NCI-H2171 (cell line): ENCODE results near the gene EPC1.
"Not testable (repeated sequence)": the region's sequence is repeated elsewhere in the genome, so short reads cannot be mapped to it uniquely, and the experiment has no call there.

Experiments used
- DNase-seq: peaks from one replicate; lab custom pipeline; 2025; lab: John Stamatoyannopoulos, UW

The EPC1 gene, protein sequence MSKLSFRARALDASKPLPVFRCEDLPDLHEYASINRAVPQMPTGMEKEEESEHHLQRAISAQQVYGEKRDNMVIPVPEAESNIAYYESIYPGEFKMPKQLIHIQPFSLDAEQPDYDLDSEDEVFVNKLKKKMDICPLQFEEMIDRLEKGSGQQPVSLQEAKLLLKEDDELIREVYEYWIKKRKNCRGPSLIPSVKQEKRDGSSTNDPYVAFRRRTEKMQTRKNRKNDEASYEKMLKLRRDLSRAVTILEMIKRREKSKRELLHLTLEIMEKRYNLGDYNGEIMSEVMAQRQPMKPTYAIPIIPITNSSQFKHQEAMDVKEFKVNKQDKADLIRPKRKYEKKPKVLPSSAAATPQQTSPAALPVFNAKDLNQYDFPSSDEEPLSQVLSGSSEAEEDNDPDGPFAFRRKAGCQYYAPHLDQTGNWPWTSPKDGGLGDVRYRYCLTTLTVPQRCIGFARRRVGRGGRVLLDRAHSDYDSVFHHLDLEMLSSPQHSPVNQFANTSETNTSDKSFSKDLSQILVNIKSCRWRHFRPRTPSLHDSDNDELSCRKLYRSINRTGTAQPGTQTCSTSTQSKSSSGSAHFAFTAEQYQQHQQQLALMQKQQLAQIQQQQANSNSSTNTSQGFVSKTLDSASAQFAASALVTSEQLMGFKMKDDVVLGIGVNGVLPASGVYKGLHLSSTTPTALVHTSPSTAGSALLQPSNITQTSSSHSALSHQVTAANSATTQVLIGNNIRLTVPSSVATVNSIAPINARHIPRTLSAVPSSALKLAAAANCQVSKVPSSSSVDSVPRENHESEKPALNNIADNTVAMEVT

DNA sequence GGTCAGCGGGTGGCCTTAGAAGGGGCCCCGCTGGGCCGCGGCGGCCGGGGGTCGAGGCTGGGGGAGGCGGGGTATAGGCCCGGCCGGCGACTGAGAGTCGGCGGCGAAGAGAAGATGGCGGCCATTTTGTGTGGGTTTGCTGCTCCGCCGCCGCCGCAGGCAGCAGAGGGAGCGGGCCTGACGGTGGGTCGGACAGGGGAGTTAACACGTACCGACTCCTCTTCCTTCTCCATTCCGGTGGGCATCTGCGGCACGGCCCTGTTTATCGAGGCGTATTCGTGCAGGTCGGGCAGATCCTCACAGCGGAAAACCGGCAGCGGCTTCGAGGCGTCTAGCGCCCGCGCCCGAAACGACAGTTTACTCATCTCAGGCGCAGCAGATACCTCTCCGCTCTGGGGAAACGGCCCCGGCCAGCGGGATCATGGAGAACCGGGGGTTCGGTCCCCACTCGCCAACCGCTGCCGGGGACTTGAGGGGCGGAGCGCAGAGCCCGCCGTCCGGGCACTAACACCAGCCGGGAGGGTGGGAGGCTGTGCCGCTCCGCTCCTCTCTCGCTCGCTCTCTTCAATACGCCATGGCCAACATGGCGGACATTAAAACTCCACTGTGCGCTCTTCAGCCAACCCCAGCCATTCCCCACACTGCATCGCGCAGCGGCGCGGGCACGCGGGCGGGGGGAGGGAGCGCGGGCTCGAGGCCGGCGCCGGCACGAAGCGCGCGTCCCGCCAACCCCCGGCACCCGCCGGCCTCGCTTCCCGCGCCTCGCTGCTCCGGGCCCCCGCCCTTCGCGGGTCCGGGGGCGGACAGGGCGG lies at the start of gene EPC1:
Gene EPC1 (minus strand): TSS at position 608 of the 812 bp plus-strand sequence. CDS start 243 bp downstream, at position 365.
- DNase-seq = peak; percentile 65

DNA sequence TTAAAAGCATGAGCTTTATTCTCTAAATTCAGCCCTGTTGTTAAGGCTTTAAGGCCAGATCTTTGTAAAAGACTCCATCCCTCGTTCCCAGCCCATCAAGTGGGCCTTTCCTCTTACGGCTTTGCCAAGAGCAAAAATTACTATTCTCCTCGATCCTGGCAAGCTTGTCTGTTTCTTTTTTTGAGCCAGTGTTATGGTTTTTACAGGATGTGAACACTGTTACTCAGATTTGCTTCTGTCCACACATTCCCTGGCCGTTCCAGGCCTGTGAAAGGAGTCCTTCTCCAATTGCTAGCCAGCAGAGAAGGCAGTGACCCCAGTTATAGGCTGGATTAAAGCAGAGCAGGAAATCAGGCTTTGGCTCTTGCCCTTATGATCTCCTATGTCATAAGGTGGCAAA lies 47.0 kb upstream of the EPC1 start:
- no peak for DNase-seq

DNA sequence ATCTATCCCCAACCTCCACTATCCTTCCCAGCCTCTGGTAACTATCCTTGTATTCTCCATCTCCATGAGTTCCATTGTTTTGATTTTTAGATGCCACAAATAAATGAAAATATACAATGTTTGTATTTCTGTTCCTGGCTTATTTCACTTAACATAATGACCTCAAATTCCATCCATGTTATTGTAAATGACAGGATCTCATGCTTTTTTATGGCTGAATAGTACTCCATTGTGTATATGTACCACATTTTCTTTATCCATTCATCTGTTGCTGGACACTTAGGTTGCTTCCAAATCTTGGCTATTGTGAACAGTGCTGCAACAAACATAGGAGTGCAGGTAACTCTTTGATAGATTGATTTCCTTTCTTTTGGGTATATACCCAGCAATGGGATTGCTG lies 45.3 kb upstream of the EPC1 start:
- DNase-seq = not testable (repeated sequence)

DNA sequence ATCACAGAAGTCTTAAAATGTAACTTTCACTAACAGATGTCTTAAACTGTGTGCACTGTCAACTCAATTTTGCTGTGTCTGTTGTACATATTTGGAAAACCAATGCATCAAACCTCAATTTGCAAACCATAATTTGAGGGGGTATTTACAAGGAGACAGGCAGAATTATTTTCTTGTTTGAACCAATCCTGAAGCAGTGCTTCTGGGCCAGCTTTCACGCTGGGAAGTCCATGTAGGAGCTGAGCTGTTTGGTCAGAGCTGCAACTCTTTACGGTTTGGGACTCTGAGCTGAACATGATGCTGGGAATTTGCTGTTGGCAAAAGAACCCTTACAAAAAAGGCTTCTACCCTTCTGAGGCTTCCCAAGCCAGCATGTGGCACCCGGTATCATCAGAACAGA lies 43.2 kb upstream of the EPC1 start:
- DNase-seq = no peak

DNA sequence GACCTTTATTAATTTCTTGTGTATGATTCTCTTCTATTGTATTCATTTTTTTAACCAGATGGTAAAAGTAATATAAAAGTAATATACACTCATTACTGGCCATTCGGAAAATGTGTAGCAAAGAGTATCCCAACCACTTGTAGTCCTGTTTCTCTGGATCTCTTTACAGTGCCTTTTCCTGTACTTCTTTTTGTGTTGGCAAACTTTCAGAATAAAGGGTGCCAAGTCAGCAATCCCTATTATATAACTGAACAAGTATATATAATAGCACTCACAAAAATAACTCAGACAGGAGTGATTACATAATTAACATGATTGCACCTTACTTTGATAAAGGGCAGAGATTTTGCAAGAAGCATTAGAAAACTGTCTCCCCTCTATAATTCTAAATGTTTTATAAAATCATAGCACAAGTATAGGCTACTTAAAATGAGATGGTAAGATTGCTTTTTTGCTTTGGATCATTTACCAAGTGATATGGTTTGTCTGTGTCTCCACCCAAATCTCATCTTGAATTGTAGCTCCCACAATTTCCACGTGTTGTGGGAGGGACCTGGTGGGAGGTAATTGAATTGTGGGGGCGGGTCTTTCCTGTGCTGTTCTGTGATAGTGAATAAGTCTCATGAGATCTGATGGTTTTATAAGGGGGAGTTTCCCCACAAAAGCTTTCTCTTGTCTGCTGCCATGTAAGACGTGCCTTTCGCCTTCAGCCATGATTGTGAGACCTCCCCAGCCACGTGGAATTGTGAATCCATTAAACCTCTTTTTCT lies 41.5 kb upstream of the EPC1 start:
- DNase-seq = no peak

DNA sequence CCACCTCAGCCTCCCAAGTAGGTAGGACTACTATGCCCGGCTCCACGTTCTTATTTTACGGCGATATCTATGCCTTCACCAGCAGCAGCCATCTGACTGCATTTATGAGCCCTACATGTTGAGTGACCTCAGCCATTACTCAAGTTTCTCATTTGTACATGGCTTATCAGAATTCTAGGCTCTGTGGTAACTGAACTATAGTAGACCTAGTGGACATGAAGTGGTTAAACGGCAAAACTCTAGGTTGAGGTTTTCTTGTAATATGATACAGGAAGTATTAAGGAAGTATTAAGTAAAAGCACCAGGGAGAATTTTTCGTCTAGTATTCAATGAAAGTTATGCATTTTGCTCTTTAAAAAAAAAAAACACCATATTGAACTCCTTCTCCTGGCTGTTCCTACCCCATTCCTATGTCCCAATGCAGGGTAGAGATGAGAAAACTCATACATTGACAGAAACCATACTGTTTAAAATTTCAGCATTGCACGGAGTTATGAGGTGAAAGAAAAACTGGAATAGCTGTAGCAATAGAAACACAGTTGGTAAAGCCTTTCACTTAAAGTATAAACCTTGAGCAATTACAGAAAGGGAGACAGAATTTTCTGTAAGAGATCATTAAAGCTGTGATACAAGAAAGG lies 39.8 kb upstream of the EPC1 start:
- no peak for DNase-seq

DNA sequence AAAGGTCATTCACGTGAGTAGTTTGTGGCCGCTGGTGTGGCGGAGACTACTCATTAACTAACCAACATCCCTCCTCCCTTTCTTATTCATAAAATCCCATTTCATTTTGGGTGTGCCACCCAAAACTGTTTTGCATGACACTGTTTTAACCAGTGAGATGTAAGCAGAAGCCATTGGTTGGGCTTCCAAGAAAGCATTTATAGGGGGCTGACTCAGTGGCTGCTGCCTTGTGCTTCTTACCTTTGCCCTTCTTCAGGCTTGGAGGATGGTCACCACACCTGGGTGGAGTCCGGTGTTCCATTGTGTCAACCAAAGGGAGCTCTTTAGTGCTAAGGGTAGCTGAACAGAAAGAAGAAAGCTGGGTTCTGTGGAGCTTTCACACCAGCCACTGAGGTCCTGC lies 37.2 kb upstream of the EPC1 start:
- no peak for DNase-seq

DNA sequence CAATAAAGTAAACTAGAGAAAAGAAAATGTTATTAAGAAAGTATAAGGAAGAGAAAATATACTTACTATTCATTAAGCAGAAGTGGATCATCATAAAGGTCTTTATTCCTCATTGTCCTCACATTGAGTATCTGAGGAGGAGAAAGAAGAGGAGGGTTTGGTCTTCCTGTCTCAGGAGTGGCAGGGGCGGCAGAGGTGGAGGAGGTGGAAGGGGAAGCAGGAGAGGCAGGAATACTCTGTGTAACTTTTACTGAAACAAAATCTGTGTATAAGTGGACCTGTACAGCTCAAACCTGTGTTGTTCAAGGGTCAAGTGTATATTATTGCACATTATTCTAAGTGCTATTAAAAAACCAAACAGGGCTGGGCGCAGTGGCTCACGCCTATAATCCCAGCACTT lies 34.2 kb upstream of the EPC1 start:
- DNase-seq = no peak

DNA sequence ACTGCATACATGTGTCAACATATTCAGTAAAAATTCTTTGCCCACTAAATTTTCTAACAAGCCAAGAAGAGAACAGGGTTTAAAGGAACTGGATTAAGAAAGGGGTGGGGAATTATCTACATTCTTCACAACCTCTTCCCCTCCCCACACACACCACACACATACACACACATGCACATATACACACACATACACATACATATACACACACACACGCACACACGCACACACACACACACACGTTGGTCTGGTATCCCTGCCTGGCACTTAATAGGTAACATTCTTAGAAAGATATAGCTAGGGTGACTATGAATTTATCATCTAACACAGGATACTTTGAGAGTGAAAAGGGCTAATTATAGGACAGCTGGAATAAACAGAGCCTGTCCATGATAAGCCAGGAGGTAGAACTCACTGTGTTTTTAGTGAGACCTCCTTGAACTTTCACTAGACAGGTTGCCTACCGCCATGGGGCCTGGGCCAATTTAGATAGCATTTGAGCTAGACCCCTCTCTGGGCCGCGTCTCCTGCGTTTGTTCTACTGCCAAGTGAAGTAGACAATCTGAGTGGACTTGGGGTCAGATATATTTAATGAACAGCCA lies 33.1 kb upstream of the EPC1 start:
- DNase-seq = no peak

DNA sequence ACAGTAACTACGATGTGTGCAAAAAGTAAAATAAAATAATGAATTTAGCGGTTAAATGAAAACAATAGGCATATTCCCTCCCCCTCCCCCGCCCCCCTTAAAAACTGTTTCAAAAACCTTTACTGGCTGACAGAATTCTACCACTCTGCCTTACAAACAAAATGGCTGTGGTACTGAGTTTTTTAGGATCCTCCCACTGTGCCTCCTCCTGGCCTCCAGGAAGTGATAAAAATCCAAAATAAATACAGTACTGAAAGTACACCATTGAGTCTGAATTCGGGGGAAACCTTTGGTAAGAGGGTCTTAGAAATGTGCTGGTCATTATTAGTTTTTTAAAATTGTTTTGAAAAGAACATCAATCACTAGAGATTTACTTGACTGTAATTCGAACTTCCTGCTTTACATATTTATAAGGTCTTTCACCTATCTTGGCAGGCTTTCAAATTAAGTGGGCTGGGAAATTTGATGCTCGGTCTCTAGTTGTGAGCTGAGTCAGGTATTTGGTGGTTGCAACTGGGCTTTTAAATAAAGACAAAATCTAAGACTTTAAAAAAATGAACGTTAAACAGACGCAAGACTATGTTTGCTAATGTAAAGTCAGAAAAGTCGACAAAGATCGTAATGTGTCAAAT lies 32.5 kb upstream of the EPC1 start:
- DNase-seq = peak; percentile 59

DNA sequence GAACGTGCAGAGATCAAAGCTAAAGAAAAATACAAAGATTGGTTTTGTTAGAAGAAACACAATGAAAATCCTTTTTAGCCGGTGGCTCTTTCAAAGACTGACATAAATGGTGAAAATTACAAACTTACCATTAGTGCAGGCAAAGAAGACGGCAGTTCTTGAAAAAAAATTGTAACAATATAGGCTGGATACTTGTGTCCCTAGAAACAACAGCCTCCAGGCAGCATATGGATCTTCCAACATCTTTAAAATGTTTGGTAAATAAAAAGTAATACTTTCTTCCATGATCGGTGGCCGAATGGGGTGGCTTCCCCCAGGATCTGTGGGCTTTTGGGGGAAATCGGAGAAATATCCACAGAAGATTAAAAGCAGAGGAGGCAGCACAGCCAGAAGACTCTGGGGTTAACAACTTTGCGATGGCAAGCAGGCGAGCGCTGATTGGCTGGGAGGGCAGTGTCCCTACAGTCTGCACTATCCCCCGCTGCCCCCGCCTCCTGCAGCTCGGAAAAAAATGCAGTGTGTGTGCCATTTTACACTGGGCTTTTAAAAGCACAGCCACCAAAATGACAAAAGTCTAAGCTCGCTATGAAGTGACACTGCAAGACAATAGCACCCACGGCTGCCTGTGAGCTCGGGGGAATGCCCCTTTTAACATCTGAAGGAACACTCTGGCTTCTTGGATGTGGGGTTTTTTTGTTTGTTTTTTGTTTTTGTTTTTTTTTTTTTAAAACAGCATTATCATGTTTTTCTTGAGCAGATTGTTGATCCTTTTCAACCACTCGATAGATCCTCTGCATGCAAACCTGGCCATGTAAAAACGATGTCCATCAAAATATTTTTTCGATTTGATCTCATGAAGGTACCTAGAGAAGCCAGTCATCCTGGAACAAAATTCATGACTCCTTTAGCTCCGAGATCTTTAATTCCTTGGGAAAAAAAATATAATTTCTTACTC lies 31.7 kb upstream of the EPC1 start:
- peak; percentile 76 for DNase-seq

DNA sequence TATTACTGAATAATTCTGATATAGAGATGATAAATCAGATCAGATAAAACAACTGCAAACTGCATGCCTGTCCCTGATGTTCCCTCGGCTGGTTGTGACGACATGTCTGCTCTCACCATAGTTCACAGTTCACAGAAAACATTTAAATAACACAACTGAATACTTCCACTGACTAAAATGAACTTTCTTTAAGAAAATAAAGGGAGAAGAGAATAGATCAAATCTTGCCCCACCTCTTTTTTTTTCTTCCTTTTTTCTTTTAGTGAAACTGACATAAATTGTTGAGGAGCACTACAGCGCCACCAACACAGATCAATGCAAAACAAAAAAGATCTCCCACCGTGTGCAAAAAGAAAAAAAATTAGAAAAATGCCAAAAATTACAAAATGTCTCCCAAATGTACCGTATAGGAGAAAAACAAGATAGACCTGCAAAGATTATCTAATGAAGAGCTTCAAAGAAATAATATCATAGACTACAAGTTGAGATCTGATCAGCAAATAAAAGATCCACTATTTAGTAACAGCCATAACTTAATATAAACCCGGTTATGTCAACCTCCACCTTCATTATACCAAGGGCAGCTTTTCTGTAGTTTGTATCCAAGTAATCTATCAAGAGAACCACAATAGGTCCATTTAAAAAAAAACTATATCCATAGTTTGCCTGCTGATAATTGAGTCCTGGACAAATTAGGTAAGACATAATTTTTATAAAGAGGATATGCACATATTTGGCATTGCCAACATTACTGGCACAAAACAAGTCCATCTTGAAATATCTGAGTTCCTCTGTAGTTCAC lies 30.7 kb upstream of the EPC1 start:
- DNase-seq = peak; percentile 25

DNA sequence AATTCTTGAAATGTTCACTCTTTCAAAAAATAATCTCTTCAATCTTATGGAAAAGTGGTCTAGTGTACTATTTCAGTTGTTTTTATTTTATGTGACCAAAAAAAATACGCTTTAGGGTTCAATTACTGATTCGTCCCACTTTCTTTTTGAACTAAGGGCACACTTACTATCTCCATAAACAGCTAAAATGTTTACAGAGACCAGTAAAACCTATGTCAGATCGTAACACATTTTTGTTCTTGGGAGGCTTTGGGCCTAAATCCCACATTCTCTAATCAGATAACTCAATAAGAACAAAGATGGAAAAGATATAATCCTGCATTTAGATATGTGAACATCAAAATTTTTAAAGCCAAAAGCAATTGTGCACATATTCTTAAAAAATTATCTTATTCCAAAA lies 29.8 kb upstream of the EPC1 start:
- DNase-seq = no peak

DNA sequence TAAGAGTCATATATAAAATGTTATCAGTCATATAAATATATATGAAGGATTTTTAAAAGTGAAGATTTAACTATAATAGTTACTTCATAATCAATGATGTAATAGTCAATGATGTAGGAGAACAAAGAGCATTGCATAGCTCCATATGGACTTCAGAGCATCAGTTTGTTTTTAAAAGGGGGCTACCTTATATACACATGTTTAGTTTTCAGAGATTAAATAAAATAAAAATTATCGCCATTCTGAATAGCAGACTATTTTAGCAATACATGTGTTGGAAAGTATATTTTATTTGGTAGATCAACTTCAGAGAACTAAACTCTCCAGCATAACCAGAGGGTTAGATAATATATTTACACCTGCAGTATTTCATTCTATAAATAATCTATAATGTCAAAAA lies 29.1 kb upstream of the EPC1 start:
- DNase-seq = no peak

DNA sequence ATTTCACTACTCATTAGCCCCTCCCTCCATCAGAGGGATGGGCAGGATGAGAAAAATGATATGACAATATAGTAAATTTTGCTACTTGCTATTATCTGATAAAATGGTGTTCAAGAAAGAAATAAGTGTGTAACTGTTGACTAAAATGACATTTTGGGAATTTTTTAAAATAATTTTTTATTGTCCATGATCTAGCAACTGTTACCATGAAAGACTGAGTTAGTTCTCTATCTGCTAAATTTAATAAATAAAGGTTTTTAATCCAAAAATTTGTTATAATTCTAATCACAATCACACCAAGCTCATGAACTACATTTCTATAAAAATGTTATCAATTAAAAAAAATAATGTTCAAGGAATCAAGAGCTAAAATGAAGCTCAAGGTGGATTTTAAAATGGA lies 28.7 kb upstream of the EPC1 start:
- no peak for DNase-seq

DNA sequence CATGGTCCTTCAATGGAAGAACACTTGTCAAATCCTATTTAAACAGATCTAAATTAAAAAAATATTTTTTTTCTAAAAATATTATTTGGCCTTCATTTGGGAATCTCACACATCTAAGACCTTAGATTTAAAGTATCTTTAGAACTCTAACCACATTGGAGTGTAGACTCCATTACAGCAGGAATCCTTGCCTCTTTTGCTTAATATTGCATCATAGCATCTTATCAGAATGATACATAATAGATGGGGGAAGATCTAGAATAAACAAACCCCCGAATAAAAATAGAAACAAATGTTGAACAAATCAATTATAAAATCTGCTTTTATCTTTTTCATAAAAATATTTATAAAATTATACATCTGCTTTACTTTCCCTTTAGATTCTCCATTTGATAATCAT lies 27.6 kb upstream of the EPC1 start:
- DNase-seq = no peak

DNA sequence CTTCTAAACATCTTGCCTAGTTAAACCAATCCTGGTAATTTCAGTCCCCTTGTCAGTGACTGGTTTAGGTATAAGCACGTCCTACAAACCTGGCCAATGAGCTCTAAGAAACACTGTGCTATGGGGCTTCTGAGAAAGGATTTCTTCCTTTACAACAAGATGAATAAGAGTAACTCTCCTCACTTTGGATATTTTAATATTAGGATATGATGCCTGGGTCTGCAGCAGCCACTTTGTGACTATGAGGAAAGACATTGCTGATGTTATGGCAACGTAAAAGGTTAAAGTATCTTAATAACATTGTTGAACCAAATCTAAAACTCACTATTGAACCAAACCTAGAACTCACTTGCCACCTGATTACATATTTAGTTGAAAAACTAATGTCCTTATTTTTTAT lies 26.5 kb upstream of the EPC1 start:
- DNase-seq = no peak

DNA sequence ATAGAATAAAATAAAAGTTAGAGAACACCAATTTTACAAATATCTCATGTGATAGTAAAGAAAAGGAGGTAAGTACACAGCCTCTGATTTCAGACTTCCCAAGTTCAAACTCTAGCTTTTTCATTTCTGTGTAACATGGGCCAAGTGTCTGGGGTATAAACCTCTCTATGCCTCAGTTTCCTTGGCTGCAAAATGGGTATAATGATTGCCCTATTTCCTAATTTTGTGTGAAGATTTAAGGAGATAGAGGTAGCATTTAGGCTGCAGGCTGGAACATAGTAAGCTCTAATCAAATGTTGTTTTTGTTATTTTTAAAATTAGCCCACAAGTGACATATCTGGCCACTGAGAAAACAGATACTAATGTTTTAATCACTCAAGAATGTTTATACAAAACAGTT lies 26.1 kb upstream of the EPC1 start:
- DNase-seq = no peak
